A375 (cell line): ENCODE measurements around the gene SLC38A5. TPM values are rescaled to one million over a fixed set of nuclear protein-coding genes. Genes with fewer than 3 reads are reported as not detected.

ENCODE experiments used
- small RNA-seq: library from RNA; depleted of rRNA; stranded (forward); fragments of <200 nt; gene quantifications from one replicate; pipeline ENCODE3, GENCODE V24; 2014
- total RNA-seq: library from RNA; depleted of rRNA; stranded (reverse); fragments of >200 nt; shearing (Covaris generic); gene quantifications from 2 replicates; pipeline ENCODE4 v1.2.3, GENCODE V29; 2014; rRNA removed

SLC38A5 gene
- not detected in 2 replicates for total RNA-seq

GRCh38 chrX:48470110-48470832 is at the start of gene SLC38A5:
Gene SLC38A5 (minus strand): TSS chrX:48470260. CDS start chrX:48467924, 2,336 bp downstream.

DNA sequence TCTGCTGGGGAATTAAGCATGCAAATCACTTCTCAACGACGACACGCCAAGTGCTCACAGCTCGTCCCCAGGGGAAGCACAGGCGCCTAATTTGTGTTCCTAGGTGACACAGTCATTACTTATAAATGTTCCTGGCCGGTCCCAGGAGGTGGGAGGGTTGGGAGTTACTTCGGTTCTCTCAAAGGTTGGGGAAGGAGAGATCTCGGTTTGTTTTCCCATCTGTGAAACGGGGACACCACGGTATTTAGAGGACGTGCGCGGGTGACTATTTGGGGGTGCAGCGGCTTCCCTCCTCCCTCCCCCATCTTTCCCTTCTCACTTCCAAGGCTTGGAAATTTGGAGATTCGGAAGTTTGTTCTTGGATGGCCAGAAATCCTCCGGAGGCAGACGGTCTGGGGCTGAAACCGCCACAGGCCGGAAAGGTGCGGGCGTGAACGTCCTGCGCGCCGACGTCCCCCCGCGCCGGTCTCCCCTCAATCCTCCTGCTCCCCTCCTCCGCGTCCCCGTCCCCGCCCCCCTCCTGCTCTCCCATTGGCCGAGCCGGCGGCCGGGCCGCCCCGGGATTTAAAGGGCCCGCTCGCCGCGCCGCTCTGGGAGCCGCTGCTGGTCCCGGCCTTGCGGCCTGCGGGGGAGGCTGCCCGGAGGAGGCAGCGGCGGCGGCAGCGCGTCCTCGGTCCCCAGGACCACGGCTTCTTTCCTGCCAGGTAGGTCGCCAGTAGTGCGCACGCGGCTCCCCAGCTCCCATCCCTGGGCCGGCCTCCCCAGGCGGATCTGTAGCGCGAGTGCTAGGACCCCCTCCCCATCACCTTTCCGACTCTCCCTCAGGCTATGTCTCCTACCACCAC is 38.6 kb upstream of the SLC38A5 start, which contains the start of gene PORCN:
PORCN (plus strand) TSS at position 593 of the 845 bp plus-strand sequence. CDS start 829 bp downstream, outside the sequence.

GRCh38 chrX:48475774-48476577 is 5.9 kb upstream of the SLC38A5 start, which contains the start of gene FTSJ1:
Gene FTSJ1 (plus strand): TSS chrX:48476199. CDS start chrX:48478048, 1,849 bp downstream.

GRCh38 chrX:48411860-48412259 is 58.2 kb downstream of the SLC38A5 start, which contains the start of gene SSX4B:
Gene SSX4B (minus strand): TSS chrX:48411960. CDS start chrX:48411372, 588 bp downstream.

Small RNAs within 50 kb of the gene (small RNA-seq; reads per million reads assigned to genes)
- not detected for gene AL606490.4

Other genes with a start within 250 kb of the SLC38A5 start
- 0.72 and 2.5 TPM in 2 replicates for gene SSX1, start 214.9 kb downstream of the SLC38A5 start, total RNA-seq
- gene SSX3, start 113.6 kb downstream of the SLC38A5 start, total RNA-seq = not detected in 2 replicates
- gene SSX4, start 86.7 kb downstream of the SLC38A5 start, total RNA-seq = 0.53 and 1.0 TPM in 2 replicates
- 0.53 and 1.0 TPM in 2 replicates for gene SSX4B, start 58.3 kb downstream of the SLC38A5 start, total RNA-seq
- 115 and 124 TPM in 2 replicates for gene FTSJ1, start 5.9 kb upstream of the SLC38A5 start, total RNA-seq
- 19.4 and 26.6 TPM in 2 replicates for gene PORCN, start 38.7 kb upstream of the SLC38A5 start, total RNA-seq
- gene EBP, start 51.5 kb upstream of the SLC38A5 start, total RNA-seq = 115 and 136 TPM in 2 replicates
- gene TBC1D25, start 69.5 kb upstream of the SLC38A5 start, total RNA-seq = 8.8 and 13.6 TPM in 2 replicates
- 282 and 286 TPM in 2 replicates for gene RBM3, start 104.2 kb upstream of the SLC38A5 start, total RNA-seq
- gene WDR13, start 127.2 kb upstream of the SLC38A5 start, total RNA-seq = 135 and 153 TPM in 2 replicates
- 0.69 and 1.6 TPM in 2 replicates for gene WAS, start 213.5 kb upstream of the SLC38A5 start, total RNA-seq
- gene SUV39H1, start 226.5 kb upstream of the SLC38A5 start, total RNA-seq = 24.2 and 24.8 TPM in 2 replicates